Measurements from ENCODE around the gene VWA5B2.

Gene VWA5B2

GRCh38 chr3:184223946-184224345 is 5.4 kb upstream of the VWA5B2 start:
- DNase-seq: no peak

- DNase-seq: peak in 2 of 58 donors; percentile 4 to 12
Observed at GRCh38 chr3:184227481-184227935, 1.9 kb upstream of the VWA5B2 start.

GRCh38 chr3:184228376-184229137 is 828 bp upstream of the VWA5B2 start:
- peak in 2 of 58 donors; percentile 18 to 36 for DNase-seq

- no peak for DNase-seq
Observed at GRCh38 chr3:184230081-184230602, 757 bp downstream of the VWA5B2 start.

GRCh38 chr3:184230603-184231528 is 1.5 kb downstream of the VWA5B2 start:
- peak in 6 of 58 donors; percentile 12 to 31 (median 18) for DNase-seq

- DNase-seq: no peak
Observed at GRCh38 chr3:184231671-184232070, 2.3 kb downstream of the VWA5B2 start.

- DNase-seq: no peak
Observed at GRCh38 chr3:184233127-184233843, 3.9 kb downstream of the VWA5B2 start.

GRCh38 chr3:184234224-184234623 is 4.8 kb downstream of the VWA5B2 start:
- peak in 35 of 58 donors; percentile 6 to 68 (median 34) for DNase-seq

- DNase-seq: no peak
Observed at GRCh38 chr3:184234671-184235380, 5.4 kb downstream of the VWA5B2 start.

GRCh38 chr3:184235381-184236032 is 6.1 kb downstream of the VWA5B2 start:
- DNase-seq: no peak

- DNase-seq: no peak
Observed at GRCh38 chr3:184236033-184236410, 6.6 kb downstream of the VWA5B2 start.

- DNase-seq: no peak
Observed at GRCh38 chr3:184236636-184237035, 7.3 kb downstream of the VWA5B2 start.

GRCh38 chr3:184237211-184237610 is 7.8 kb downstream of the VWA5B2 start:
- no peak for DNase-seq

GRCh38 chr3:184237807-184238206 is 8.4 kb downstream of the VWA5B2 start:
- no peak for DNase-seq

GRCh38 chr3:184238246-184238818 is 8.9 kb downstream of the VWA5B2 start:
- DNase-seq: no peak

- DNase-seq: no peak
Observed at GRCh38 chr3:184239221-184239620, 9.8 kb downstream of the VWA5B2 start.

- no peak for DNase-seq
Observed at GRCh38 chr3:184239708-184240107, 10.3 kb downstream of the VWA5B2 start.

GRCh38 chr3:184240384-184241140 is 11.2 kb downstream of the VWA5B2 start:
- no peak for DNase-seq

GRCh38 chr3:184241141-184241446 is 11.7 kb downstream of the VWA5B2 start:
- DNase-seq: no peak
